ENCODE measurements around the gene VRK1. TPM values are rescaled to one million over a fixed set of nuclear protein-coding genes. Genes with fewer than 3 reads are reported as not detected.

Gene VRK1
- total and polyA plus RNA-seq, 2 of the 4 experiments (the other 2 are of a cell fraction), result 14.2 to 19.9 TPM

DNA sequence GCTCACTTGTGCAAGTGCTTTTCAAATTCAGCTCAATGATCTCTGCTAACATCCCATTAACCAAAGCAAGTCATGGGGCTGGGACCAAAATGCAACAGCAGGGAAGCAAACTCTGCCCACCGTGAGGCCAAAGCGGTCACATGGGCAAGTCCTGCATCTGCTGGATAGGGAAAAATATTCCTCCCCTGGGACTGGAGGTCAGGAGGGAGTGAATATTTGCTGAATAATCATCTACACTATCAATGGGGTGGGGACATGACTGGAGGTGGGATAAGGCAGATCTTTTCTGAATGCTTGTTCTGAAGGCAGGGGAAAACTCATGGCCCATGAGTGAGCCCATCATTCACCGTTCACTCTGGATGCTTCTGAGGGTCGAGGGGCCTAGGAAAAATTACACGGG lies 45.1 kb upstream of the VRK1 start:
- DNase-seq (no peak), ATAC-seq (ENCODE audit: low read depth) (no peak)
- Histone ChIP-seq H2AK5ac (ENCODE audit: low read depth, low read length) (no peak overlapping the region), H3K9me1 (ENCODE audit: insufficient read depth, low read length) (no peaks in the 10 kb centered on the region), H4K8ac (ENCODE audit: low read depth in 2 of 2, low read length in 2 of 2) (no peak overlapping the region), H3K14ac (replicated peaks; ENCODE audit: low read depth, low read length) (no peak overlapping the region), H2BK5ac (ENCODE audit: low read depth, low read length, poor library complexity, severe bottlenecking) (no peak overlapping the region), H2AK9ac (replicated peaks; ENCODE audit: low read depth, low read length, poor library complexity) (no peak overlapping the region), H3K27ac (ENCODE audit: insufficient read depth, low read length) (no peak overlapping the region), H4K20me1 (ENCODE audit: insufficient read depth, low read length) (no peaks in the 10 kb centered on the region), H3K18ac (ENCODE audit: low read depth, low read length) (no peak overlapping the region), H3K4ac (ENCODE audit: low read depth, low read length) (no peak overlapping the region), H3K79me1 (ENCODE audit: low read depth in 1 of 2, low read length in 2 of 2) (no peaks in the 10 kb centered on the region), H2BK20ac (ENCODE audit: low read depth, low read length) (no peak overlapping the region), H2AFZ (replicated peaks; ENCODE audit: low read length, poor library complexity) (no peak overlapping the region), H3K4me2 (ENCODE audit: low read depth, low read length) (no peak overlapping the region), H3K4me1 (ENCODE audit: control insufficient read depth, insufficient read depth, low read length) (no peaks in the 10 kb centered on the region), H2BK15ac (ENCODE audit: low read depth, low read length) (no peak overlapping the region), H4K5ac (ENCODE audit: low read depth, low read length) (no peak overlapping the region), H3K23ac (ENCODE audit: low read depth, low read length) (no peak overlapping the region), H3K36me3 (ENCODE audit: control insufficient read depth, insufficient read depth, low read length) (no peaks in the 10 kb centered on the region), H4K91ac (ENCODE audit: insufficient read depth, low read depth, low read length) (no peak overlapping the region), H2BK120ac (ENCODE audit: low read depth, low read length) (no peak overlapping the region), H3K9ac (ENCODE audit: low read depth, low read length) (no peak overlapping the region), H3K56ac (ENCODE audit: extremely low read depth, insufficient read depth, low read length) (no peak overlapping the region), H3K27me3 (ENCODE audit: control insufficient read depth, insufficient read depth, low read length) (peaks cover 2% of the 10 kb centered on the region), H3K4me3 (ENCODE audit: insufficient read depth, low read depth, low read length) (no peak overlapping the region), H3K9me3 (ENCODE audit: control insufficient read depth, insufficient read depth, low read length) (no peaks in the 10 kb centered on the region)
- intact Hi-C loops (cut with micrococcal nuclease), result no loop called here
- no TSS peak for BruUV-seq (replicated peaks)
- in situ Hi-C loops (cut with MboI; ENCODE audit: low sequenced_read_pairs), result no loop called here
- CTCF ChIA-PET, result interaction anchor here (0.9 kb wide), 1 partner anchor 10 kb away, joined by 3 read pairs; no protein-coding TSS in a partner anchor
- POLR2A ChIA-PET (ENCODE audit: unreplicated experiment), result no interaction called here
- WGBS, 2 experiments (ENCODE audit: extremely low coverage in 2 of 2, insufficient read length in 1 of 2), result 25% methylated on average over 2 of the region's 5 CpGs; no CpG with 5 or more reads in 1 of the 2 experiments
- TF ChIP-seq RCOR1 (IDR thresholded peaks at IDR 0.05; ENCODE audit: insufficient replicate concordance, low read length) (no peak), RAD21 (IDR thresholded peaks at IDR 0.05; ENCODE audit: low read length) (no peak), MAZ (IDR thresholded peaks at IDR 0.05; ENCODE audit: borderline replicate concordance, low read depth, low read length) (no peak), MXI1 (IDR thresholded peaks at IDR 0.05; ENCODE audit: borderline replicate concordance, low read depth, low read length) (no peak), MAFK (IDR thresholded peaks at IDR 0.05; ENCODE audit: low read depth, low read length) (no peak), SMC3 (IDR thresholded peaks at IDR 0.05; ENCODE audit: low read depth, low read length) (no peak), CEBPB (IDR thresholded peaks at IDR 0.05; ENCODE audit: low read depth, low read length) (no peak), RFX5 (IDR thresholded peaks at IDR 0.05; ENCODE audit: low read depth, low read length) (no peak), NFE2L2 (IDR thresholded peaks at IDR 0.05; ENCODE audit: low read depth, low read length) (no peak), CHD1 (IDR thresholded peaks at IDR 0.05; ENCODE audit: low read depth, low read length) (no peak), BHLHE40 (IDR thresholded peaks at IDR 0.05; ENCODE audit: low read depth, low read length) (no peak), FOS (IDR thresholded peaks at IDR 0.05; ENCODE audit: low read depth, low read length) (no peak), POLR2A (IDR thresholded peaks at IDR 0.05; ENCODE audit: low read depth, low read length) (no peak)
- TF ChIP-seq, protein P1, sequence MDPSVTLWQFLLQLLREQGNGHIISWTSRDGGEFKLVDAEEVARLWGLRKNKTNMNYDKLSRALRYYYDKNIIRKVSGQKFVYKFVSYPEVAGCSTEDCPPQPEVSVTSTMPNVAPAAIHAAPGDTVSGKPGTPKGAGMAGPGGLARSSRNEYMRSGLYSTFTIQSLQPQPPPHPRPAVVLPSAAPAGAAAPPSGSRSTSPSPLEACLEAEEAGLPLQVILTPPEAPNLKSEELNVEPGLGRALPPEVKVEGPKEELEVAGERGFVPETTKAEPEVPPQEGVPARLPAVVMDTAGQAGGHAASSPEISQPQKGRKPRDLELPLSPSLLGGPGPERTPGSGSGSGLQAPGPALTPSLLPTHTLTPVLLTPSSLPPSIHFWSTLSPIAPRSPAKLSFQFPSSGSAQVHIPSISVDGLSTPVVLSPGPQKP (IDR thresholded peaks at IDR 0.05; ENCODE audit: borderline replicate concordance, low read depth, low read length), result no peak
- TF ChIP-seq, protein P2, sequence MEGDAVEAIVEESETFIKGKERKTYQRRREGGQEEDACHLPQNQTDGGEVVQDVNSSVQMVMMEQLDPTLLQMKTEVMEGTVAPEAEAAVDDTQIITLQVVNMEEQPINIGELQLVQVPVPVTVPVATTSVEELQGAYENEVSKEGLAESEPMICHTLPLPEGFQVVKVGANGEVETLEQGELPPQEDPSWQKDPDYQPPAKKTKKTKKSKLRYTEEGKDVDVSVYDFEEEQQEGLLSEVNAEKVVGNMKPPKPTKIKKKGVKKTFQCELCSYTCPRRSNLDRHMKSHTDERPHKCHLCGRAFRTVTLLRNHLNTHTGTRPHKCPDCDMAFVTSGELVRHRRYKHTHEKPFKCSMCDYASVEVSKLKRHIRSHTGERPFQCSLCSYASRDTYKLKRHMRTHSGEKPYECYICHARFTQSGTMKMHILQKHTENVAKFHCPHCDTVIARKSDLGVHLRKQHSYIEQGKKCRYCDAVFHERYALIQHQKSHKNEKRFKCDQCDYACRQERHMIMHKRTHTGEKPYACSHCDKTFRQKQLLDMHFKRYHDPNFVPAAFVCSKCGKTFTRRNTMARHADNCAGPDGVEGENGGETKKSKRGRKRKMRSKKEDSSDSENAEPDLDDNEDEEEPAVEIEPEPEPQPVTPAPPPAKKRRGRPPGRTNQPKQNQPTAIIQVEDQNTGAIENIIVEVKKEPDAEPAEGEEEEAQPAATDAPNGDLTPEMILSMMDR (conservative IDR thresholded peaks at IDR 0.05; ENCODE audit: low read depth, low read length), result no peak
- TF ChIP-seq, protein P3, sequence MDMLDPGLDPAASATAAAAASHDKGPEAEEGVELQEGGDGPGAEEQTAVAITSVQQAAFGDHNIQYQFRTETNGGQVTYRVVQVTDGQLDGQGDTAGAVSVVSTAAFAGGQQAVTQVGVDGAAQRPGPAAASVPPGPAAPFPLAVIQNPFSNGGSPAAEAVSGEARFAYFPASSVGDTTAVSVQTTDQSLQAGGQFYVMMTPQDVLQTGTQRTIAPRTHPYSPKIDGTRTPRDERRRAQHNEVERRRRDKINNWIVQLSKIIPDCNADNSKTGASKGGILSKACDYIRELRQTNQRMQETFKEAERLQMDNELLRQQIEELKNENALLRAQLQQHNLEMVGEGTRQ (IDR thresholded peaks at IDR 0.05; ENCODE audit: low read depth, low read length), result no peak
- dilution Hi-C loops (cut with HindIII; ENCODE audit: low sequenced_read_pairs, unreplicated experiment), result no loop called here
